ENCODE measurements around the gene TBC1D2B.

GRCh38 chr15:77945566-77945965, 131.9 kb downstream of the TBC1D2B start:
- TF ChIP-seq CTCF (conservative IDR thresholded peaks at IDR 0.05; ENCODE audit: low read depth, low read length) (no peak), POLR2A (IDR thresholded peaks at IDR 0.05; ENCODE audit: low read depth, low read length) (no peak), FOS (IDR thresholded peaks at IDR 0.05; ENCODE audit: low read depth, low read length) (no peak), BHLHE40 (IDR thresholded peaks at IDR 0.05; ENCODE audit: low read depth, low read length) (no peak), MAZ (IDR thresholded peaks at IDR 0.05; ENCODE audit: borderline replicate concordance, low read depth, low read length) (no peak), SMC3 (IDR thresholded peaks at IDR 0.05; ENCODE audit: low read depth, low read length) (no peak), ELK1 (IDR thresholded peaks at IDR 0.05; ENCODE audit: borderline replicate concordance, low read depth, low read length) (no peak), CHD1 (IDR thresholded peaks at IDR 0.05; ENCODE audit: low read depth, low read length) (no peak)

Data from IMR-90 (cell line).